HEK293 (cell line): ENCODE measurements around the gene PWP1.
A peak's percentile ranks its signal among the peaks of the same experiment; 100 is the strongest.

Experiments used
- CTCF ChIA-PET: fragments of 350-600 bp; formaldehyde crosslinking; extraction: SDS; loops from one replicate; lab custom pipeline; 2021; ENCODE audit warnings: antibody characterized with exemption; lab: Yijun Ruan, JAX
- POLR2A ChIA-PET: fragments of 300-600 bp; formaldehyde crosslinking; extraction: SDS; loops from one replicate; lab custom pipeline; 2020; ENCODE audit warnings: antibody characterized with exemption, inconsistent platforms; lab: Yijun Ruan, JAX
- H3K27ac ChIP-seq: fragments of 200-500 bp; sonication (Bioruptor generic); 2 replicates; pipeline ENCODE4 v1.5.1; 2014; ENCODE audit warnings: low read depth, low read length, control low read depth, inconsistent platforms; ENCODE audit errors: extremely low read depth
- H3K36me3 ChIP-seq, 2 experiments: fragments of 200-500 bp in 1 of 2; sonication (Bioruptor generic) in 1 of 2; 1 replicate in 1 of 2; 2 replicates in 1 of 2; pipeline ENCODE4 v1.5.1; 2014 to 2017; ENCODE audit warnings: inconsistent platforms in 2 of 2, low read length in 2 of 2; ENCODE audit not compliant: control insufficient read depth in 2 of 2, insufficient read depth in 1 of 2
- H3K4me1 ChIP-seq: fragments of 200-500 bp; sonication (Bioruptor generic); 2 replicates; pipeline ENCODE4 v1.5.1; 2014; ENCODE audit warnings: mild to moderate bottlenecking, low read length, inconsistent platforms; ENCODE audit not compliant: control insufficient read depth, insufficient read depth
- H3K4me3 ChIP-seq: 2 replicates; pipeline ENCODE4 v1.5.1; 2011; ENCODE audit warnings: low read depth, mild to moderate bottlenecking, control low read depth, low read length, moderate library complexity
- H3K9me3 ChIP-seq: fragments of 200-500 bp; sonication (Bioruptor generic); 2 replicates; pipeline ENCODE4 v1.5.1; 2014; ENCODE audit warnings: low read depth, low read length, inconsistent platforms; ENCODE audit not compliant: control insufficient read depth, insufficient read depth
- EGR2 ChIP-seq: fragments of 450-650 bp; formaldehyde crosslinking; IDR thresholded peaks from 2 replicates; pipeline ENCODE4 v1.5.1; 2016; ENCODE audit warnings: low read depth, missing biosample characterization, missing genetic modification characterization
- KLF1 ChIP-seq: fragments of 450-650 bp; formaldehyde crosslinking; IDR thresholded peaks from 2 replicates; pipeline ENCODE4 v1.5.1; 2016; ENCODE audit warnings: missing biosample characterization, missing genetic modification characterization
- KLF9 ChIP-seq: fragments of 450-650 bp; formaldehyde crosslinking; IDR thresholded peaks from 2 replicates; pipeline ENCODE4 v1.5.1; 2016; ENCODE audit warnings: missing biosample characterization, missing genetic modification characterization, low read depth
- WT1 ChIP-seq: fragments of 450-650 bp; formaldehyde crosslinking; IDR thresholded peaks from 2 replicates; pipeline ENCODE4 v1.5.1; 2016; ENCODE audit warnings: missing biosample characterization, missing genetic modification characterization
- YY2 ChIP-seq: fragments of 450-650 bp; formaldehyde crosslinking; IDR thresholded peaks from 2 replicates; pipeline ENCODE4 v1.5.1; 2016; ENCODE audit warnings: missing biosample characterization, missing genetic modification characterization
- ZBTB48 ChIP-seq: fragments of 450-650 bp; formaldehyde crosslinking; IDR thresholded peaks from 2 replicates; pipeline ENCODE4 v1.5.1; 2016; ENCODE audit warnings: missing biosample characterization, missing genetic modification characterization
- ZFHX2 ChIP-seq: fragments of 450-650 bp; formaldehyde crosslinking; conservative IDR thresholded peaks from 2 replicates; pipeline ENCODE4 v1.5.1; 2016; ENCODE audit warnings: missing biosample characterization, missing genetic modification characterization
- ZFP37 ChIP-seq: fragments of 450-650 bp; formaldehyde crosslinking; IDR thresholded peaks from 2 replicates; pipeline ENCODE4 v1.5.1; 2016; ENCODE audit warnings: missing biosample characterization, missing genetic modification characterization
- ZNF112 ChIP-seq: fragments of 450-650 bp; formaldehyde crosslinking; IDR thresholded peaks from 2 replicates; pipeline ENCODE4 v1.5.0; 2017; ENCODE audit warnings: missing biosample characterization, missing genetic modification characterization
- ZNF133 ChIP-seq: fragments of 450-650 bp; formaldehyde crosslinking; IDR thresholded peaks from 2 replicates; pipeline ENCODE4 v1.5.1; 2016; ENCODE audit warnings: missing biosample characterization, missing genetic modification characterization
- ZNF138 ChIP-seq: fragments of 450-650 bp; formaldehyde crosslinking; IDR thresholded peaks from 2 replicates; pipeline ENCODE4 v1.5.1; 2016; ENCODE audit warnings: missing biosample characterization, missing genetic modification characterization, borderline replicate concordance
- ZNF24 ChIP-seq: fragments of 450-650 bp; formaldehyde crosslinking; IDR thresholded peaks from 2 replicates; pipeline ENCODE4 v1.5.1; 2016; ENCODE audit warnings: missing biosample characterization, missing genetic modification characterization
- ZNF292 ChIP-seq: fragments of 450-650 bp; formaldehyde crosslinking; IDR thresholded peaks from 2 replicates; pipeline ENCODE4 v1.5.1; 2016; ENCODE audit warnings: low read depth, missing biosample characterization, missing genetic modification characterization, borderline replicate concordance
- ZNF324 ChIP-seq: fragments of 450-650 bp; formaldehyde crosslinking; IDR thresholded peaks from 2 replicates; pipeline ENCODE4 v1.5.1; 2016; ENCODE audit warnings: missing biosample characterization, missing genetic modification characterization
- ZNF341 ChIP-seq: fragments of 450-650 bp; formaldehyde crosslinking; IDR thresholded peaks from 2 replicates; pipeline ENCODE4; 2016; ENCODE audit warnings: low read depth, missing biosample characterization, missing genetic modification characterization
- ZNF426 ChIP-seq: fragments of 450-650 bp; formaldehyde crosslinking; IDR thresholded peaks from 2 replicates; pipeline ENCODE4 v1.5.1; 2017; ENCODE audit warnings: missing biosample characterization, missing genetic modification characterization, mild to moderate bottlenecking, inconsistent platforms, moderate library complexity
- ZNF549 ChIP-seq: fragments of 450-650 bp; IDR thresholded peaks from 2 replicates; pipeline ENCODE4 v1.5.1; 2018; ENCODE audit warnings: missing biosample characterization, missing genetic modification characterization, mild to moderate bottlenecking, inconsistent platforms, moderate library complexity
- ZNF621 ChIP-seq: fragments of 450-650 bp; formaldehyde crosslinking; IDR thresholded peaks from 2 replicates; pipeline ENCODE4 v1.5.1; 2017; ENCODE audit warnings: missing biosample characterization, missing genetic modification characterization
- ZNF624 ChIP-seq: fragments of 450-650 bp; formaldehyde crosslinking; IDR thresholded peaks from 2 replicates; pipeline ENCODE4 v1.5.1; 2017; ENCODE audit warnings: missing biosample characterization, missing genetic modification characterization
- ZNF776 ChIP-seq: fragments of 450-650 bp; formaldehyde crosslinking; IDR thresholded peaks from 2 replicates; pipeline ENCODE4 v1.5.0; 2017; ENCODE audit warnings: missing biosample characterization, missing genetic modification characterization, borderline replicate concordance
- TF ChIP-seq, protein P1 (sequence below): fragments of 450-650 bp; formaldehyde crosslinking; IDR thresholded peaks from 2 replicates; pipeline ENCODE4 v1.5.1; 2016; ENCODE audit warnings: missing biosample characterization, missing genetic modification characterization
- TF ChIP-seq, protein P2 (sequence below): fragments of 450-650 bp; formaldehyde crosslinking; IDR thresholded peaks from 2 replicates; pipeline ENCODE4 v1.5.1; 2016; ENCODE audit warnings: missing biosample characterization, missing genetic modification characterization, borderline replicate concordance
- TF ChIP-seq, protein P3 (sequence below): fragments of 450-650 bp; formaldehyde crosslinking; IDR thresholded peaks from 2 replicates; pipeline ENCODE4 v1.5.1; 2016; ENCODE audit warnings: missing biosample characterization, missing genetic modification characterization

Gene PWP1

GRCh38 chr12:107677671-107678070 lies 7.9 kb upstream of the PWP1 start:
- CTCF ChIA-PET: interaction anchor here (0.6 to 10.8 kb wide), 4 partner anchors 20 to 235 kb away, joined by 3 to 114 read pairs (median 6); no protein-coding TSS in a partner anchor

GRCh38 chr12:107679336-107679735 lies 6.3 kb upstream of the PWP1 start:
- Histone ChIP-seq H3K4me3 (no peak overlapping the region), H3K27ac (no peak overlapping the region), H3K4me1 (no peaks in the 10 kb centered on the region), H3K36me3 (no peaks in the 10 kb centered on the region), H3K9me3 (no peaks in the 10 kb centered on the region)
- ChIA-PET POLR2A (no interaction called here), CTCF (interaction anchor here (0.9 to 10.8 kb wide), 4 partner anchors 8 to 239 kb away, joined by 3 to 114 read pairs (median 6); no protein-coding TSS in a partner anchor)
- no peak for TF ChIP-seq ZNF138 (tag by site-specific recombination)
- no peak for TF ChIP-seq ZNF341 (tag by site-specific recombination)
- no peak for TF ChIP-seq ZNF621
- no peak for TF ChIP-seq ZNF549 (tag by site-specific recombination)
- no peak for TF ChIP-seq ZFP37
- TF ChIP-seq ZBTB48: no peak
- no peak for TF ChIP-seq WT1 (tag by site-specific recombination)
- no peak for TF ChIP-seq ZNF112 (tag by site-specific recombination)
- no peak for TF ChIP-seq ZNF324 (tag by site-specific recombination)
- no peak for TF ChIP-seq ZNF133 (tag by site-specific recombination)

More at GRCh38 chr12:107677671-107678070, 7.9 kb upstream of the PWP1 start:
- POLR2A ChIA-PET: no interaction called here
- H3K4me1 ChIP-seq: no peaks in the 10 kb centered on the region
- TF ChIP-seq KLF1 (tag by site-specific recombination) (0 out of 2 replicates have a peak, but pooled peaks have one; percentile 30), ZNF776 (tag by site-specific recombination) (no peak), EGR2 (tag by site-specific recombination) (peak; percentile 90), ZFHX2 (tag by site-specific recombination) (peak; percentile 96)
- TF ChIP-seq, protein P1, sequence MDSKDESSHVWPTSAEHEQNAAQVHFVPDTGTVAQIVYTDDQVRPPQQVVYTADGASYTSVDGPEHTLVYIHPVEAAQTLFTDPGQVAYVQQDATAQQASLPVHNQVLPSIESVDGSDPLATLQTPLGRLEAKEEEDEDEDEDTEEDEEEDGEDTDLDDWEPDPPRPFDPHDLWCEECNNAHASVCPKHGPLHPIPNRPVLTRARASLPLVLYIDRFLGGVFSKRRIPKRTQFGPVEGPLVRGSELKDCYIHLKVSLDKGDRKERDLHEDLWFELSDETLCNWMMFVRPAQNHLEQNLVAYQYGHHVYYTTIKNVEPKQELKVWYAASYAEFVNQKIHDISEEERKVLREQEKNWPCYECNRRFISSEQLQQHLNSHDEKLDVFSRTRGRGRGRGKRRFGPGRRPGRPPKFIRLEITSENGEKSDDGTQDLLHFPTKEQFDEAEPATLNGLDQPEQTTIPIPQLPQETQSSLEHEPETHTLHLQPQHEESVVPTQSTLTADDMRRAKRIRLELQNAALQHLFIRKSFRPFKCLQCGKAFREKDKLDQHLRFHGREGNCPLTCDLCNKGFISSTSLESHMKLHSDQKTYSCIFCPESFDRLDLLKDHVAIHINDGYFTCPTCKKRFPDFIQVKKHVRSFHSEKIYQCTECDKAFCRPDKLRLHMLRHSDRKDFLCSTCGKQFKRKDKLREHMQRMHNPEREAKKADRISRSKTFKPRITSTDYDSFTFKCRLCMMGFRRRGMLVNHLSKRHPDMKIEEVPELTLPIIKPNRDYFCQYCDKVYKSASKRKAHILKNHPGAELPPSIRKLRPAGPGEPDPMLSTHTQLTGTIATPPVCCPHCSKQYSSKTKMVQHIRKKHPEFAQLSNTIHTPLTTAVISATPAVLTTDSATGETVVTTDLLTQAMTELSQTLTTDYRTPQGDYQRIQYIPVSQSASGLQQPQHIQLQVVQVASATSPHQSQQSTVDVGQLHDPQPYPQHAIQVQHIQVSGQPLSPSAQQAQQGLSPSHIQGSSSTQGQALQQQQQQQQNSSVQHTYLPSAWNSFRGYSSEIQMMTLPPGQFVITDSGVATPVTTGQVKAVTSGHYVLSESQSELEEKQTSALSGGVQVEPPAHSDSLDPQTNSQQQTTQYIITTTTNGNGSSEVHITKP (tag by site-specific recombination): peak; percentile 27; the same call in 1 of the 2 replicates
- H3K27ac ChIP-seq: no peak overlapping the region
- no peaks in the 10 kb centered on the region for H3K36me3 ChIP-seq
- H3K9me3 ChIP-seq: no peaks in the 10 kb centered on the region
- H3K4me3 ChIP-seq: no peak overlapping the region

GRCh38 chr12:107681455-107681835 lies 4.2 kb upstream of the PWP1 start:
- Histone ChIP-seq H3K4me3 (no peak overlapping the region), H3K9me3 (no peaks in the 10 kb centered on the region), H3K4me1 (peaks cover 4% of the 10 kb centered on the region; the same call in 1 of the 2 replicates), H3K36me3 (no peaks in the 10 kb centered on the region), H3K27ac (no peak overlapping the region)
- ChIA-PET CTCF (interaction anchor here (0.6 to 0.7 kb wide), 2 partner anchors 23 to 165 kb away, joined by 3 to 4 read pairs; no protein-coding TSS in a partner anchor), POLR2A (no interaction called here)
- TF ChIP-seq ZNF624: no peak
- TF ChIP-seq ZNF776 (tag by site-specific recombination): no peak
- TF ChIP-seq ZNF24: no peak
- TF ChIP-seq, protein P2, sequence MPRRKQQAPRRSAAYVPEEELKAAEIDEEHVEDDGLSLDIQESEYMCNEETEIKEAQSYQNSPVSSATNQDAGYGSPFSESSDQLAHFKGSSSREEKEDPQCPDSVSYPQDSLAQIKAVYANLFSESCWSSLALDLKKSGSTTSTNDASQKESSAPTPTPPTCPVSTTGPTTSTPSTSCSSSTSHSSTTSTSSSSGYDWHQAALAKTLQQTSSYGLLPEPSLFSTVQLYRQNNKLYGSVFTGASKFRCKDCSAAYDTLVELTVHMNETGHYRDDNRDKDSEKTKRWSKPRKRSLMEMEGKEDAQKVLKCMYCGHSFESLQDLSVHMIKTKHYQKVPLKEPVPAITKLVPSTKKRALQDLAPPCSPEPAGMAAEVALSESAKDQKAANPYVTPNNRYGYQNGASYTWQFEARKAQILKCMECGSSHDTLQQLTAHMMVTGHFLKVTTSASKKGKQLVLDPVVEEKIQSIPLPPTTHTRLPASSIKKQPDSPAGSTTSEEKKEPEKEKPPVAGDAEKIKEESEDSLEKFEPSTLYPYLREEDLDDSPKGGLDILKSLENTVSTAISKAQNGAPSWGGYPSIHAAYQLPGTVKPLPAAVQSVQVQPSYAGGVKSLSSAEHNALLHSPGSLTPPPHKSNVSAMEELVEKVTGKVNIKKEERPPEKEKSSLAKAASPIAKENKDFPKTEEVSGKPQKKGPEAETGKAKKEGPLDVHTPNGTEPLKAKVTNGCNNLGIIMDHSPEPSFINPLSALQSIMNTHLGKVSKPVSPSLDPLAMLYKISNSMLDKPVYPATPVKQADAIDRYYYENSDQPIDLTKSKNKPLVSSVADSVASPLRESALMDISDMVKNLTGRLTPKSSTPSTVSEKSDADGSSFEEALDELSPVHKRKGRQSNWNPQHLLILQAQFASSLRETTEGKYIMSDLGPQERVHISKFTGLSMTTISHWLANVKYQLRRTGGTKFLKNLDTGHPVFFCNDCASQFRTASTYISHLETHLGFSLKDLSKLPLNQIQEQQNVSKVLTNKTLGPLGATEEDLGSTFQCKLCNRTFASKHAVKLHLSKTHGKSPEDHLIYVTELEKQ (tag by site-specific recombination): no peak
- TF ChIP-seq ZNF292 (tag by site-specific recombination): no peak
- TF ChIP-seq KLF9 (tag by site-specific recombination): no peak
- no peak for TF ChIP-seq ZNF426 (tag by site-specific recombination)
- TF ChIP-seq, protein P3, sequence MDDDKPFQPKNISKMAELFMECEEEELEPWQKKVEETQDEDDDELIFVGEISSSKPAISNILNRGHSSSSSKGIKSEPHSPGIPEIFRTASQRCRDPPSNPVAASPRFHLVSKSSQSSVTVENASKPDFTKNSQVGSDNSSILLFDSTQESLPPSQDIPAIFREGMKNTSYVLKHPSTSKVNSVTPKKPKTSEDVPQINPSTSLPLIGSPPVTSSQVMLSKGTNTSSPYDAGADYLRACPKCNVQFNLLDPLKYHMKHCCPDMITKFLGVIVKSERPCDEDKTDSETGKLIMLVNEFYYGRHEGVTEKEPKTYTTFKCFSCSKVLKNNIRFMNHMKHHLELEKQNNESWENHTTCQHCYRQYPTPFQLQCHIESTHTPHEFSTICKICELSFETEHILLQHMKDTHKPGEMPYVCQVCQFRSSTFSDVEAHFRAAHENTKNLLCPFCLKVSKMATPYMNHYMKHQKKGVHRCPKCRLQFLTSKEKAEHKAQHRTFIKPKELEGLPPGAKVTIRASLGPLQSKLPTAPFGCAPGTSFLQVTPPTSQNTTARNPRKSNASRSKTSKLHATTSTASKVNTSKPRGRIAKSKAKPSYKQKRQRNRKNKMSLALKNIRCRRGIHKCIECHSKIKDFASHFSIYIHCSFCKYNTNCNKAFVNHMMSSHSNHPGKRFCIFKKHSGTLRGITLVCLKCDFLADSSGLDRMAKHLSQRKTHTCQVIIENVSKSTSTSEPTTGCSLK (tag by site-specific recombination): no peak
- TF ChIP-seq ZNF133 (tag by site-specific recombination): no peak
- no peak for TF ChIP-seq YY2 (tag by site-specific recombination)
- TF ChIP-seq ZNF138 (tag by site-specific recombination): no peak
